NCI-H2227 treated with DMSO at 0.1 percent for 48 hours (cell line): Measurements from ENCODE around the gene C7orf57.

ENCODE experiments used
- DNase-seq: peaks from one replicate; lab custom pipeline; 2025; lab: John Stamatoyannopoulos, UW

C7orf57 gene

GRCh38 chr7:48085433-48085791 is 50.1 kb downstream of the C7orf57 start:
- no peak for DNase-seq

GRCh38 chr7:48085942-48086341 is 50.6 kb downstream of the C7orf57 start:
- DNase-seq: no peak

GRCh38 chr7:48087349-48087748 is 52.0 kb downstream of the C7orf57 start:
- no peak for DNase-seq

- DNase-seq: peak; percentile 42
These were observed 53.3 kb downstream of the C7orf57 start for GRCh38 chr7:48088559-48089045.

GRCh38 chr7:48089046-48090003 is 54.0 kb downstream of the C7orf57 start, which contains the start of gene UPP1:
UPP1 (plus strand) TSS chr7:48089265; CDS start chr7:48094784, 5,519 bp downstream.
- no peak for DNase-seq

- no peak for DNase-seq
These were observed 54.9 kb downstream of the C7orf57 start for GRCh38 chr7:48090095-48090805.

GRCh38 chr7:48091506-48092433 is 56.4 kb downstream of the C7orf57 start:
- no peak for DNase-seq

- no peak for DNase-seq
These were observed 59.5 kb downstream of the C7orf57 start for GRCh38 chr7:48094861-48095293.

- DNase-seq: no peak
These were observed 60.9 kb downstream of the C7orf57 start for GRCh38 chr7:48096273-48096672.

- DNase-seq: no peak
These were observed 62.3 kb downstream of the C7orf57 start for GRCh38 chr7:48097521-48098231.

GRCh38 chr7:48098846-48099245 is 63.5 kb downstream of the C7orf57 start:
- DNase-seq: no peak

GRCh38 chr7:48099781-48100180 is 64.4 kb downstream of the C7orf57 start:
- DNase-seq: no peak

GRCh38 chr7:48101352-48101751 is 66.0 kb downstream of the C7orf57 start:
- no peak for DNase-seq

- DNase-seq: no peak
These were observed 66.6 kb downstream of the C7orf57 start for GRCh38 chr7:48101968-48102367.

- DNase-seq: no peak
These were observed 67.2 kb downstream of the C7orf57 start for GRCh38 chr7:48102530-48102929.

- no peak for DNase-seq
These were observed 69.7 kb downstream of the C7orf57 start for GRCh38 chr7:48105045-48105444.

- DNase-seq: no peak
These were observed 71.7 kb downstream of the C7orf57 start for GRCh38 chr7:48106906-48107659.

GRCh38 chr7:48107926-48108472 is 72.7 kb downstream of the C7orf57 start:
- DNase-seq: no peak

GRCh38 chr7:48108959-48109847 is 73.9 kb downstream of the C7orf57 start:
- DNase-seq: no peak
